Measurements from ENCODE around the gene EPN2.
"Not testable (repeated sequence)": the region's sequence is repeated elsewhere in the genome, so short reads cannot be mapped to it uniquely, and the experiment has no call there.

Gene EPN2

GRCh38 chr17:19346351-19347255, 109.4 kb downstream of the EPN2 start:
- H3K9ac ChIP-seq (ENCODE audit: low read length in 2 of 2) = peak overlapping the region; percentile 41 to 42
- H3K36me3 ChIP-seq (ENCODE audit: control insufficient read depth in 2 of 2, insufficient read depth in 2 of 2, low read length in 2 of 2) = no peaks in the 10 kb centered on the region
- peak overlapping the region in 1 of 2 donors; percentile 15 for H3K4me3 ChIP-seq (ENCODE audit: low read length in 2 of 2)
- no peaks in the 10 kb centered on the region for H3K9me3 ChIP-seq (ENCODE audit: control insufficient read depth in 2 of 2, low read length in 2 of 2)
- H3K27ac ChIP-seq (ENCODE audit: low read length) = peak overlapping the region; percentile 66
- no peaks in the 10 kb centered on the region for H3K27me3 ChIP-seq (ENCODE audit: control insufficient read depth in 1 of 2, insufficient read depth in 2 of 2, low read length in 2 of 2)
- peaks cover 32% of the 10 kb centered on the region for H3K4me1 ChIP-seq (ENCODE audit: control insufficient read depth, insufficient read depth, low read length)

GRCh38 chr17:19347323-19348080, 110.3 kb downstream of the EPN2 start:
- no peaks in the 10 kb centered on the region for H3K9me3 ChIP-seq (ENCODE audit: control insufficient read depth in 2 of 2, low read length in 2 of 2)
- peak overlapping the region; percentile 66 for H3K27ac ChIP-seq (ENCODE audit: low read length)
- H3K36me3 ChIP-seq (ENCODE audit: control insufficient read depth in 2 of 2, insufficient read depth in 2 of 2, low read length in 2 of 2) = no peaks in the 10 kb centered on the region
- H3K27me3 ChIP-seq (ENCODE audit: control insufficient read depth in 1 of 2, insufficient read depth in 2 of 2, low read length in 2 of 2) = no peaks in the 10 kb centered on the region
- H3K4me1 ChIP-seq (ENCODE audit: control insufficient read depth, insufficient read depth, low read length) = peaks cover 32% of the 10 kb centered on the region
- peak overlapping the region in 1 of 2 donors; percentile 15 for H3K4me3 ChIP-seq (ENCODE audit: low read length in 2 of 2)
- peak overlapping the region in 1 of 2 donors; percentile 42 for H3K9ac ChIP-seq (ENCODE audit: low read length in 2 of 2)

- Histone ChIP-seq H3K4me1 (ENCODE audit: control insufficient read depth, insufficient read depth, low read length) (peaks cover 28% of the 10 kb centered on the region), H3K27ac (ENCODE audit: low read length) (no peak overlapping the region)
These were observed 111.0 kb downstream of the EPN2 start for GRCh38 chr17:19348081-19348650.

GRCh38 chr17:19348806-19349205, 111.6 kb downstream of the EPN2 start:
- H3K36me3 ChIP-seq (ENCODE audit: control insufficient read depth in 2 of 2, insufficient read depth in 2 of 2, low read length in 2 of 2) = no peaks in the 10 kb centered on the region
- no peak overlapping the region for H3K9ac ChIP-seq (ENCODE audit: low read length in 2 of 2)
- no peaks in the 10 kb centered on the region for H3K9me3 ChIP-seq (ENCODE audit: control insufficient read depth in 2 of 2, low read length in 2 of 2)
- peaks cover 28% of the 10 kb centered on the region for H3K4me1 ChIP-seq (ENCODE audit: control insufficient read depth, insufficient read depth, low read length)
- H3K27ac ChIP-seq (ENCODE audit: low read length) = no peak overlapping the region
- no peaks in the 10 kb centered on the region for H3K27me3 ChIP-seq (ENCODE audit: control insufficient read depth in 1 of 2, insufficient read depth in 2 of 2, low read length in 2 of 2)
- no peak overlapping the region for H3K4me3 ChIP-seq (ENCODE audit: low read length in 2 of 2)

More at GRCh38 chr17:19348081-19348650, 111.0 kb downstream of the EPN2 start:
- H3K4me3 ChIP-seq (ENCODE audit: low read length in 2 of 2) = no peak overlapping the region
- no peaks in the 10 kb centered on the region for H3K9me3 ChIP-seq (ENCODE audit: control insufficient read depth in 2 of 2, low read length in 2 of 2)
- H3K9ac ChIP-seq (ENCODE audit: low read length in 2 of 2) = no peak overlapping the region
- H3K36me3 ChIP-seq (ENCODE audit: control insufficient read depth in 2 of 2, insufficient read depth in 2 of 2, low read length in 2 of 2) = no peaks in the 10 kb centered on the region
- no peaks in the 10 kb centered on the region for H3K27me3 ChIP-seq (ENCODE audit: control insufficient read depth in 1 of 2, insufficient read depth in 2 of 2, low read length in 2 of 2)

- not testable (repeated sequence) for H3K9ac ChIP-seq (ENCODE audit: low read length in 2 of 2); H3K4me1 ChIP-seq (ENCODE audit: control insufficient read depth, insufficient read depth, low read length); H3K36me3 ChIP-seq (ENCODE audit: control insufficient read depth in 2 of 2, insufficient read depth in 2 of 2, low read length in 2 of 2); H3K27me3 ChIP-seq (ENCODE audit: control insufficient read depth in 1 of 2, insufficient read depth in 2 of 2, low read length in 2 of 2); H3K4me3 ChIP-seq (ENCODE audit: low read length in 2 of 2); H3K9me3 ChIP-seq (ENCODE audit: control insufficient read depth in 2 of 2, low read length in 2 of 2); H3K27ac ChIP-seq (ENCODE audit: low read length)
These were observed 116.2 kb downstream of the EPN2 start for GRCh38 chr17:19353401-19353800.

- Histone ChIP-seq H3K9ac (ENCODE audit: low read length in 2 of 2) (no peak overlapping the region), H3K9me3 (ENCODE audit: control insufficient read depth in 2 of 2, low read length in 2 of 2) (no peaks in the 10 kb centered on the region), H3K27ac (ENCODE audit: low read length) (no peak overlapping the region), H3K36me3 (ENCODE audit: control insufficient read depth in 2 of 2, insufficient read depth in 2 of 2, low read length in 2 of 2) (peaks cover 3 to 10% of the 10 kb centered on the region in 2 donors), H3K27me3 (ENCODE audit: control insufficient read depth in 1 of 2, insufficient read depth in 2 of 2, low read length in 2 of 2) (no peaks in the 10 kb centered on the region), H3K4me3 (ENCODE audit: low read length in 2 of 2) (no peak overlapping the region), H3K4me1 (ENCODE audit: control insufficient read depth, insufficient read depth, low read length) (no peaks in the 10 kb centered on the region)
These were observed 117.6 kb downstream of the EPN2 start for GRCh38 chr17:19354748-19355147.

GRCh38 chr17:19357351-19357750, 120.2 kb downstream of the EPN2 start:
- H3K27me3 ChIP-seq (ENCODE audit: control insufficient read depth in 1 of 2, insufficient read depth in 2 of 2, low read length in 2 of 2) = no peaks in the 10 kb centered on the region
- H3K27ac ChIP-seq (ENCODE audit: low read length) = no peak overlapping the region
- no peak overlapping the region for H3K4me3 ChIP-seq (ENCODE audit: low read length in 2 of 2)
- H3K9me3 ChIP-seq (ENCODE audit: control insufficient read depth in 2 of 2, low read length in 2 of 2) = no peaks in the 10 kb centered on the region
- H3K9ac ChIP-seq (ENCODE audit: low read length in 2 of 2) = no peak overlapping the region
- peaks cover 3 to 10% of the 10 kb centered on the region in 2 donors for H3K36me3 ChIP-seq (ENCODE audit: control insufficient read depth in 2 of 2, insufficient read depth in 2 of 2, low read length in 2 of 2)
- H3K4me1 ChIP-seq (ENCODE audit: control insufficient read depth, insufficient read depth, low read length) = peaks cover 5% of the 10 kb centered on the region

GRCh38 chr17:19357761-19358160, 120.6 kb downstream of the EPN2 start:
- H3K4me1 ChIP-seq (ENCODE audit: control insufficient read depth, insufficient read depth, low read length) = peaks cover 5% of the 10 kb centered on the region
- no peaks in the 10 kb centered on the region for H3K27me3 ChIP-seq (ENCODE audit: control insufficient read depth in 1 of 2, insufficient read depth in 2 of 2, low read length in 2 of 2)
- no peaks in the 10 kb centered on the region for H3K9me3 ChIP-seq (ENCODE audit: control insufficient read depth in 2 of 2, low read length in 2 of 2)
- H3K4me3 ChIP-seq (ENCODE audit: low read length in 2 of 2) = no peak overlapping the region
- H3K9ac ChIP-seq (ENCODE audit: low read length in 2 of 2) = no peak overlapping the region
- no peak overlapping the region for H3K27ac ChIP-seq (ENCODE audit: low read length)
- peaks cover 3 to 10% of the 10 kb centered on the region in 2 donors for H3K36me3 ChIP-seq (ENCODE audit: control insufficient read depth in 2 of 2, insufficient read depth in 2 of 2, low read length in 2 of 2)

- H3K9me3 ChIP-seq (ENCODE audit: control insufficient read depth in 2 of 2, low read length in 2 of 2) = no peaks in the 10 kb centered on the region
- no peak overlapping the region for H3K4me3 ChIP-seq (ENCODE audit: low read length in 2 of 2)
- no peaks in the 10 kb centered on the region for H3K27me3 ChIP-seq (ENCODE audit: control insufficient read depth in 1 of 2, insufficient read depth in 2 of 2, low read length in 2 of 2)
- H3K27ac ChIP-seq (ENCODE audit: low read length) = no peak overlapping the region
- H3K36me3 ChIP-seq (ENCODE audit: control insufficient read depth in 2 of 2, insufficient read depth in 2 of 2, low read length in 2 of 2) = peaks cover 3 to 10% of the 10 kb centered on the region in 2 donors
- H3K4me1 ChIP-seq (ENCODE audit: control insufficient read depth, insufficient read depth, low read length) = peaks cover 11% of the 10 kb centered on the region
- H3K9ac ChIP-seq (ENCODE audit: low read length in 2 of 2) = no peak overlapping the region
These were observed 122.0 kb downstream of the EPN2 start for GRCh38 chr17:19359151-19359550.

GRCh38 chr17:19359856-19360255, 122.7 kb downstream of the EPN2 start:
- no peak overlapping the region for H3K9ac ChIP-seq (ENCODE audit: low read length in 2 of 2)
- peaks cover 11% of the 10 kb centered on the region for H3K4me1 ChIP-seq (ENCODE audit: control insufficient read depth, insufficient read depth, low read length)
- H3K36me3 ChIP-seq (ENCODE audit: control insufficient read depth in 2 of 2, insufficient read depth in 2 of 2, low read length in 2 of 2) = peaks cover 3 to 10% of the 10 kb centered on the region in 2 donors
- H3K4me3 ChIP-seq (ENCODE audit: low read length in 2 of 2) = no peak overlapping the region
- no peak overlapping the region for H3K27ac ChIP-seq (ENCODE audit: low read length)
- H3K27me3 ChIP-seq (ENCODE audit: control insufficient read depth in 1 of 2, insufficient read depth in 2 of 2, low read length in 2 of 2) = no peaks in the 10 kb centered on the region
- no peaks in the 10 kb centered on the region for H3K9me3 ChIP-seq (ENCODE audit: control insufficient read depth in 2 of 2, low read length in 2 of 2)

Data from stomach smooth muscle (tissue), 2 donors.